K562 (cell line): ENCODE measurements around the gene COL13A1. TPM values are rescaled to one million over a fixed set of nuclear protein-coding genes. Genes with fewer than 3 reads are reported as not detected.

Source experiments
- ARID1B ChIP-seq: fragments of 450-650 bp; IDR thresholded peaks from 2 replicates; pipeline ENCODE4 v1.6.1; 2016; ENCODE audit warnings: antibody characterized with exemption, mild to moderate bottlenecking, inconsistent platforms
- ARNT ChIP-seq, 2 experiments: fragments of 450-650 bp; IDR thresholded peaks; 2 replicates each; pipeline ENCODE4 v1.6.1; 2016; ENCODE audit warnings: mild to moderate bottlenecking in 1 of 2
- BCLAF1 ChIP-seq, 2 experiments: fragments of 450-650 bp in 1 of 2; IDR thresholded peaks; 2 replicates each; pipeline ENCODE4 v1.6.1; 2011 to 2017; ENCODE audit warnings: low read depth in 2 of 2, antibody characterized with exemption in 1 of 2, borderline replicate concordance in 1 of 2, low read length in 1 of 2, mild to moderate bottlenecking in 1 of 2, mixed read lengths in 1 of 2; ENCODE audit not compliant: control insufficient read depth in 1 of 2
- CBFA2T3 ChIP-seq: fragments of 450-650 bp; IDR thresholded peaks from 2 replicates; pipeline ENCODE4 v1.6.1; 2017
- FOSL1 ChIP-seq: fragments of 200-800 bp; sonication (Bioruptor generic); conservative IDR thresholded peaks from 2 replicates; pipeline ENCODE4 v1.6.1; 2016; ENCODE audit warnings: missing genetic modification characterization, missing compliant biosample characterization
- FOXK2 ChIP-seq, 2 experiments: fragments of 450-650 bp; IDR thresholded peaks in 1 of 2; conservative IDR thresholded peaks in 1 of 2; 2 replicates each; pipeline ENCODE4 v1.6.1; 2016; ENCODE audit warnings: low read depth in 2 of 2, mild to moderate bottlenecking in 1 of 2
- GATAD2A ChIP-seq: fragments of 450-650 bp; IDR thresholded peaks from 2 replicates; pipeline ENCODE4 v1.6.1; 2017
- GTF2E2 ChIP-seq: fragments of 200-800 bp; sonication (Bioruptor generic); IDR thresholded peaks from 2 replicates; pipeline ENCODE4 v1.6.1; 2016; ENCODE audit warnings: missing genetic modification characterization, missing compliant biosample characterization
- KDM1A ChIP-seq, 2 experiments: fragments of 450-650 bp; IDR thresholded peaks; 2 replicates each; pipeline ENCODE4 v1.6.1; 2016; ENCODE audit warnings: mild to moderate bottlenecking in 2 of 2
- MAZ ChIP-seq, 2 experiments: fragments of 450-650 bp in 1 of 2; sonication (generic) in 1 of 2; formaldehyde crosslinking; IDR thresholded peaks in 1 of 2; conservative IDR thresholded peaks in 1 of 2; 2 replicates each; pipeline versions ENCODE4 v1.4.0 to v1.5.0; 2020; ENCODE audit warnings: mild to moderate bottlenecking in 1 of 2, missing genetic modification reagents in 1 of 2
- MEF2A ChIP-seq: IDR thresholded peaks from 2 replicates; pipeline ENCODE4 v1.6.1; 2011; ENCODE audit warnings: low read depth, mild to moderate bottlenecking, low read length, moderate library complexity; ENCODE audit not compliant: control insufficient read depth
- MEF2D ChIP-seq: conservative IDR thresholded peaks from 2 replicates; pipeline ENCODE4 v1.6.1; 2016; ENCODE audit warnings: low read depth, missing genetic modification characterization, missing compliant biosample characterization
- MLLT1 ChIP-seq, 2 experiments: fragments of 450-650 bp; IDR thresholded peaks; 2 replicates each; pipeline ENCODE4 v1.6.1; 2016
- SMARCA4 ChIP-seq: fragments of 450-650 bp; IDR thresholded peaks from 2 replicates; pipeline ENCODE4 v1.6.1; 2016
- SP2 ChIP-seq: IDR thresholded peaks from 2 replicates; pipeline ENCODE4 v1.6.1; 2011; ENCODE audit warnings: mild to moderate bottlenecking, low read depth, low read length, moderate library complexity; ENCODE audit not compliant: poor library complexity, severe bottlenecking; ENCODE audit errors: extremely low read depth
- TAF9B ChIP-seq: fragments of 450-650 bp; IDR thresholded peaks from 2 replicates; pipeline ENCODE4 v1.6.1; 2018; ENCODE audit warnings: mild to moderate bottlenecking; ENCODE audit not compliant: partially characterized antibody
- ZNF146 ChIP-seq: IDR thresholded peaks from one replicate; pipeline ENCODE4 v1.6.1; 2018; ENCODE audit warnings: missing compliant biosample characterization; ENCODE audit not compliant: unreplicated experiment
- ZNF589 ChIP-seq: fragments of 200-800 bp; sonication (Bioruptor generic); IDR thresholded peaks from 2 replicates; pipeline ENCODE4 v1.6.1; 2016; ENCODE audit warnings: low read depth, missing genetic modification characterization, missing compliant biosample characterization
- ZNF76 ChIP-seq: fragments of 250-450 bp; sonication (Bioruptor Pico); IDR thresholded peaks from 2 replicates; pipeline ENCODE4 v1.4.0; 2020; ENCODE audit warnings: mild to moderate bottlenecking, moderate library complexity, borderline replicate concordance
- polyA plus RNA-seq, 8 experiments: library from polyadenylated mRNA; depleted of rRNA in 4 of 8; stranded (reverse) in 5 of 8; unstranded in 3 of 8; fragments of >200 nt; fragmentation: Nextera tagmentation in 2 of 8; fragmentation: Illumina TruSeq in 1 of 8; extraction: Ambion mirVana in 2 of 8; extraction: Trizol in 1 of 8; gene quantifications; 2 replicates each; pipeline versions ENCODE4 v1.2.1 to v1.2.3, GENCODE V29; 2011 to 2014; ENCODE audit warnings: inconsistent platforms in 1 of 8, missing spikeins in 1 of 8
- total RNA-seq, 7 experiments: library from RNA; depleted of rRNA in 6 of 7; stranded (reverse); fragments of >200 nt in 6 of 7; fragmentation: Illumina TruSeq in 2 of 7; extraction: Trizol in 2 of 7; gene quantifications; 2 replicates each; pipeline versions ENCODE4 v1.2.1 to v1.2.3, GENCODE V29; 2011 to 2021; ENCODE audit warnings: low replicate concordance in 1 of 7
- TF ChIP-seq, protein P1 (sequence below): fragments of 250-450 bp; sonication (Bioruptor Pico); IDR thresholded peaks from 2 replicates; pipeline ENCODE4 v1.8.0; 2021; ENCODE audit warnings: moderate library complexity, mild to moderate bottlenecking, inconsistent platforms
- TF ChIP-seq, protein P2 (sequence below): fragments of 200-800 bp; sonication (Bioruptor generic); IDR thresholded peaks from 2 replicates; pipeline ENCODE4 v1.6.1; 2017; ENCODE audit warnings: missing genetic modification characterization, missing compliant biosample characterization

COL13A1 gene
- total and polyA plus RNA-seq, 9 of the 15 experiments (the other 6 are each of a cell fraction or from before 2014, with no cell fraction given): not detected

- TF ChIP-seq BCLAF1 (IDR thresholded peaks at IDR 0.05; ENCODE audit: borderline replicate concordance in 1 of 2, control insufficient read depth in 1 of 2, low read depth in 2 of 2, low read length in 1 of 2): no peak
- peak; percentile 34; the same call in 1 of the 2 replicates for TF ChIP-seq FOSL1 (tag)
- no peak for TF ChIP-seq MEF2A
- TF ChIP-seq ZNF589 (CRISPR knock-in tag): peak; percentile 55; the same call in 1 of the 2 replicates
- TF ChIP-seq SMARCA4: no peak
- no peak for TF ChIP-seq SP2
- TF ChIP-seq MAZ (CRISPR knock-in tag; conservative IDR thresholded peaks at IDR 0.05 in 1 of 2, IDR thresholded peaks at IDR 0.05 in 1 of 2): 0 out of 4 replicates have a peak, but pooled peaks of 1 of the 2 experiments have one; percentile 39
- TF ChIP-seq ZNF146 (CRISPR knock-in tag): no peak
- no peak for TF ChIP-seq ARNT (IDR thresholded peaks at IDR 0.05)
- TF ChIP-seq GTF2E2: no peak
- TF ChIP-seq, protein P1, sequence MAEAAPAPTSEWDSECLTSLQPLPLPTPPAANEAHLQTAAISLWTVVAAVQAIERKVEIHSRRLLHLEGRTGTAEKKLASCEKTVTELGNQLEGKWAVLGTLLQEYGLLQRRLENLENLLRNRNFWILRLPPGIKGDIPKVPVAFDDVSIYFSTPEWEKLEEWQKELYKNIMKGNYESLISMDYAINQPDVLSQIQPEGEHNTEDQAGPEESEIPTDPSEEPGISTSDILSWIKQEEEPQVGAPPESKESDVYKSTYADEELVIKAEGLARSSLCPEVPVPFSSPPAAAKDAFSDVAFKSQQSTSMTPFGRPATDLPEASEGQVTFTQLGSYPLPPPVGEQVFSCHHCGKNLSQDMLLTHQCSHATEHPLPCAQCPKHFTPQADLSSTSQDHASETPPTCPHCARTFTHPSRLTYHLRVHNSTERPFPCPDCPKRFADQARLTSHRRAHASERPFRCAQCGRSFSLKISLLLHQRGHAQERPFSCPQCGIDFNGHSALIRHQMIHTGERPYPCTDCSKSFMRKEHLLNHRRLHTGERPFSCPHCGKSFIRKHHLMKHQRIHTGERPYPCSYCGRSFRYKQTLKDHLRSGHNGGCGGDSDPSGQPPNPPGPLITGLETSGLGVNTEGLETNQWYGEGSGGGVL: no peak
- no peak for TF ChIP-seq GATAD2A
- no peak for TF ChIP-seq MLLT1 (IDR thresholded peaks at IDR 0.05)
- no peak for TF ChIP-seq TAF9B
- no peak for TF ChIP-seq FOXK2 (conservative IDR thresholded peaks at IDR 0.05 in 1 of 2, IDR thresholded peaks at IDR 0.05 in 1 of 2; ENCODE audit: low read depth in 2 of 2)
- TF ChIP-seq CBFA2T3: peak; percentile 70
- TF ChIP-seq, protein P2, sequence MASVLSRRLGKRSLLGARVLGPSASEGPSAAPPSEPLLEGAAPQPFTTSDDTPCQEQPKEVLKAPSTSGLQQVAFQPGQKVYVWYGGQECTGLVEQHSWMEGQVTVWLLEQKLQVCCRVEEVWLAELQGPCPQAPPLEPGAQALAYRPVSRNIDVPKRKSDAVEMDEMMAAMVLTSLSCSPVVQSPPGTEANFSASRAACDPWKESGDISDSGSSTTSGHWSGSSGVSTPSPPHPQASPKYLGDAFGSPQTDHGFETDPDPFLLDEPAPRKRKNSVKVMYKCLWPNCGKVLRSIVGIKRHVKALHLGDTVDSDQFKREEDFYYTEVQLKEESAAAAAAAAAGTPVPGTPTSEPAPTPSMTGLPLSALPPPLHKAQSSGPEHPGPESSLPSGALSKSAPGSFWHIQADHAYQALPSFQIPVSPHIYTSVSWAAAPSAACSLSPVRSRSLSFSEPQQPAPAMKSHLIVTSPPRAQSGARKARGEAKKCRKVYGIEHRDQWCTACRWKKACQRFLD (CRISPR knock-in tag): no peak
- TF ChIP-seq ZNF76 (CRISPR knock-in tag): peak; percentile 43; the same call in 1 of the 2 replicates
- TF ChIP-seq KDM1A (IDR thresholded peaks at IDR 0.05): peak; percentile 60 to 66; a peak in 1 of 4 replicates
- TF ChIP-seq MEF2D (tag): no peak
- peak; percentile 31; the same call in 1 of the 2 replicates for TF ChIP-seq ARID1B
Observed at GRCh38 chr10:69856601-69857166, 55.0 kb downstream of the COL13A1 start (continued).
